ENCODE measurements around the gene TMEM184B.

Gene TMEM184B

GRCh38 chr22:38213319-38213989, 59.4 kb downstream of the TMEM184B start:
- H3K36me3 ChIP-seq = no peaks in the 10 kb centered on the region
- no peak for DNase-seq
- H3K27me3 ChIP-seq = no peaks in the 10 kb centered on the region
- H3K9me3 ChIP-seq = no peaks in the 10 kb centered on the region
- no peak for TF ChIP-seq CTCF (IDR thresholded peaks at IDR 0.05; ENCODE audit: low read depth, low read length)
- peaks cover 6% of the 10 kb centered on the region; the same call in 1 of the 2 replicates for H3K4me1 ChIP-seq
- no peak overlapping the region for H3K4me3 ChIP-seq (ENCODE audit: low read depth, low read length)

GRCh38 chr22:38212442-38212841, 60.4 kb downstream of the TMEM184B start:
- no peak for TF ChIP-seq CTCF (IDR thresholded peaks at IDR 0.05; ENCODE audit: low read depth, low read length)
- no peaks in the 10 kb centered on the region for H3K9me3 ChIP-seq
- no peak for DNase-seq
- no peaks in the 10 kb centered on the region for H3K27me3 ChIP-seq
- H3K4me3 ChIP-seq (ENCODE audit: low read depth, low read length) = no peak overlapping the region
- peaks cover 6% of the 10 kb centered on the region; the same call in 1 of the 2 replicates for H3K4me1 ChIP-seq
- H3K36me3 ChIP-seq = no peaks in the 10 kb centered on the region

GRCh38 chr22:38211556-38211955, 61.3 kb downstream of the TMEM184B start:
- Histone ChIP-seq H3K4me1 (peaks cover 6% of the 10 kb centered on the region; the same call in 1 of the 2 replicates), H3K36me3 (no peaks in the 10 kb centered on the region), H3K4me3 (ENCODE audit: low read depth, low read length) (no peak overlapping the region), H3K27me3 (no peaks in the 10 kb centered on the region), H3K9me3 (no peaks in the 10 kb centered on the region)
- no peak for DNase-seq
- no peak for TF ChIP-seq CTCF (IDR thresholded peaks at IDR 0.05; ENCODE audit: low read depth, low read length)

GRCh38 chr22:38208551-38208968, 64.2 kb downstream of the TMEM184B start:
- H3K4me3 ChIP-seq (ENCODE audit: low read depth, low read length) = no peak overlapping the region
- H3K27me3 ChIP-seq = no peaks in the 10 kb centered on the region
- DNase-seq = no peak
- no peaks in the 10 kb centered on the region for H3K4me1 ChIP-seq
- no peaks in the 10 kb centered on the region for H3K36me3 ChIP-seq
- TF ChIP-seq CTCF (IDR thresholded peaks at IDR 0.05; ENCODE audit: low read depth, low read length) = no peak
- no peaks in the 10 kb centered on the region for H3K9me3 ChIP-seq

GRCh38 chr22:38207898-38208432, 64.8 kb downstream of the TMEM184B start:
- no peak overlapping the region for H3K4me3 ChIP-seq (ENCODE audit: low read depth, low read length)
- no peaks in the 10 kb centered on the region for H3K9me3 ChIP-seq
- no peak for DNase-seq
- H3K27me3 ChIP-seq = no peaks in the 10 kb centered on the region
- no peaks in the 10 kb centered on the region for H3K36me3 ChIP-seq
- H3K4me1 ChIP-seq = peaks cover 2% of the 10 kb centered on the region
- TF ChIP-seq CTCF (IDR thresholded peaks at IDR 0.05; ENCODE audit: low read depth, low read length) = no peak

All from BE2C (cell line).